ENCODE results near the gene OPTN.

DNA sequence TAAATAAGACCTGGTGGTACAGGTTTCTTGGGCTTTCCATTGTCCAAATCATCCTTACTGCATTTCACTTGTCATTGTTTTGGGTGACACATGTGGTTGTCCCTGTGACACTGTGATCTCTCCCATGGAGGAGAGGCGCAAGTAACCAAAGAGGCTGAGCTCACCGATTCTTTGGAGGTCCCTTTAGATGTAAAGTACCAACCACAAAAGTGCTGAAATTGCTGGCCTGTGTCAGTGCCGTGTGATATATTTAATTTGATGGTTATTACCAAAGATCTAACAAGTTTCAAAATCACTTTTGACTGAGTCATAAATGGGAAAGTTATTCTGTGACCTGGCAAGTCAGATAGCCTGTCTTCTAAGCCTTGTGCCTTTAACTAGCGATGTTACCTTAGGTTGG, 80.8 kb downstream of the OPTN start:
- TF ChIP-seq, protein P1, sequence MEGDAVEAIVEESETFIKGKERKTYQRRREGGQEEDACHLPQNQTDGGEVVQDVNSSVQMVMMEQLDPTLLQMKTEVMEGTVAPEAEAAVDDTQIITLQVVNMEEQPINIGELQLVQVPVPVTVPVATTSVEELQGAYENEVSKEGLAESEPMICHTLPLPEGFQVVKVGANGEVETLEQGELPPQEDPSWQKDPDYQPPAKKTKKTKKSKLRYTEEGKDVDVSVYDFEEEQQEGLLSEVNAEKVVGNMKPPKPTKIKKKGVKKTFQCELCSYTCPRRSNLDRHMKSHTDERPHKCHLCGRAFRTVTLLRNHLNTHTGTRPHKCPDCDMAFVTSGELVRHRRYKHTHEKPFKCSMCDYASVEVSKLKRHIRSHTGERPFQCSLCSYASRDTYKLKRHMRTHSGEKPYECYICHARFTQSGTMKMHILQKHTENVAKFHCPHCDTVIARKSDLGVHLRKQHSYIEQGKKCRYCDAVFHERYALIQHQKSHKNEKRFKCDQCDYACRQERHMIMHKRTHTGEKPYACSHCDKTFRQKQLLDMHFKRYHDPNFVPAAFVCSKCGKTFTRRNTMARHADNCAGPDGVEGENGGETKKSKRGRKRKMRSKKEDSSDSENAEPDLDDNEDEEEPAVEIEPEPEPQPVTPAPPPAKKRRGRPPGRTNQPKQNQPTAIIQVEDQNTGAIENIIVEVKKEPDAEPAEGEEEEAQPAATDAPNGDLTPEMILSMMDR (IDR thresholded peaks at IDR 0.05) = no peak
- TF ChIP-seq POLR2A (IDR thresholded peaks at IDR 0.05) = no peak
- TF ChIP-seq POLR2AphosphoS5 (IDR thresholded peaks at IDR 0.05) = no peak
